ENCODE measurements around the gene CYP4F8.

DNA sequence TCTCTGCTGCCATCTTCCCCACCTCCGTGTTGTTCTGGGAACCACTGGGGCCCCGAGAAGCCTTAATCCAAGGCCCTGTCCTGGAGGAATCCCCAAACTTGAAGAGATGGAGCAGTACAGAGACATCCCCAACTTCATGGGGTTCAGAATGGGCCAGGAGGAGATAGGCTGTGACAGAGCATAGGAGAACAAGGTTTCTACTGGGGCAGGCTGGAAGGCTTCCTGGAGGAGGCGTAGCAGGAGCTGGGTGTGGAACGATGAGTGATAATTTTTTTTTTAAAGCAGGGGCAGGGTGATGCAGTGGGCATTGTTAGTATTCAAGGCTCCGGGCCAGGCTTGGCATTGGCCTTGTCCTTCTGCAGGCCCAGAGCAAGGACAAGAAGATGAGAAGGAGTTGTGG is 3.3 kb downstream of the CYP4F8 start:
- TF ChIP-seq CTCF (IDR thresholded peaks at IDR 0.05; ENCODE audit: low read depth, low read length) (no peak), EZH2phosphoT487 (IDR thresholded peaks at IDR 0.05; ENCODE audit: low read depth) (no peak)

Measured in OCI-LY3 (cell line).